GM12875 (cell line): ENCODE measurements around the gene TEX264.

Experiments
- H3K4me3 ChIP-seq: one replicate; pipeline ENCODE4 v1.5.1; 2011; ENCODE audit warnings: low read depth, low read length, control low read depth
- TF ChIP-seq, protein P1 (sequence below): IDR thresholded peaks from 2 replicates; pipeline ENCODE4 v1.5.1; 2011; ENCODE audit warnings: low read depth, mild to moderate bottlenecking, control low read depth, inconsistent platforms, low read length, moderate library complexity, borderline replicate concordance; ENCODE audit not compliant: insufficient read depth

The TEX264 gene

DNA sequence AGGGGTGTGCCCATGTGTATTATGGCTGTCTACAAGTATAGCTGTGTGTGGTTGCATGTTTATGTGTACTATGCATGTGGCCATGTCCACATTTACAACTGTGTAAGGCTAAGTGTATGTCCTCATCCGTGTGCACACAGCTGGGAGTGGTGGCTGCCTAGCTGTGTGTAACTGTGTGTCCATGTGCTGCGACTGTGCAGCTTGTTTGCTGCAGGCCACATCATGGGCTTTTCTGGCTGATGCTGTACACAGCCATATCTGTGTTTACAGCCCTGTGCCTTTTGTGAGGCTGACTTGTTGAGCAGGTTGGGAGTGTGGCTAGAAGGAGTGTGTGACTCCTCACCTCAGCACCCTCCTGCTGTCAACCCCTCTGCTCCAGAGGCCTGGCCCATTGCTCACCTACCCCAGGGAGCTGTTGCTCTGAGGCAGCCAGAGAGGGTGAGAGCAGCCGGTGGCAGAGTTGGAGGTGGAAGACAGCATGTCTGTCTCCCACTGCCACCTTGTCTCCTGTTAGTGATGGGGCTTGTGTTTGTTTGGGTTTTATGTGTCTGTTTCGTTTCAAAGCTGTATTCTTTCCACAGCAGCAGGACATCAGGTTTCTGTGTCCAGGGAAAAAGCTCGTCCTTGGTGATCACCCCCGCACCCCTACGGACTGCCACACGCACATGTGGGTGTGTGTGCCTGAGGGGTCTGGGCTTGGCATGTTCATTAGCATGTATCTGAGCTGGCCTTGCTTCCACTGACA is 34.4 kb downstream of the TEX264 start:
- TF ChIP-seq, protein P1, sequence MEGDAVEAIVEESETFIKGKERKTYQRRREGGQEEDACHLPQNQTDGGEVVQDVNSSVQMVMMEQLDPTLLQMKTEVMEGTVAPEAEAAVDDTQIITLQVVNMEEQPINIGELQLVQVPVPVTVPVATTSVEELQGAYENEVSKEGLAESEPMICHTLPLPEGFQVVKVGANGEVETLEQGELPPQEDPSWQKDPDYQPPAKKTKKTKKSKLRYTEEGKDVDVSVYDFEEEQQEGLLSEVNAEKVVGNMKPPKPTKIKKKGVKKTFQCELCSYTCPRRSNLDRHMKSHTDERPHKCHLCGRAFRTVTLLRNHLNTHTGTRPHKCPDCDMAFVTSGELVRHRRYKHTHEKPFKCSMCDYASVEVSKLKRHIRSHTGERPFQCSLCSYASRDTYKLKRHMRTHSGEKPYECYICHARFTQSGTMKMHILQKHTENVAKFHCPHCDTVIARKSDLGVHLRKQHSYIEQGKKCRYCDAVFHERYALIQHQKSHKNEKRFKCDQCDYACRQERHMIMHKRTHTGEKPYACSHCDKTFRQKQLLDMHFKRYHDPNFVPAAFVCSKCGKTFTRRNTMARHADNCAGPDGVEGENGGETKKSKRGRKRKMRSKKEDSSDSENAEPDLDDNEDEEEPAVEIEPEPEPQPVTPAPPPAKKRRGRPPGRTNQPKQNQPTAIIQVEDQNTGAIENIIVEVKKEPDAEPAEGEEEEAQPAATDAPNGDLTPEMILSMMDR, result no peak

DNA sequence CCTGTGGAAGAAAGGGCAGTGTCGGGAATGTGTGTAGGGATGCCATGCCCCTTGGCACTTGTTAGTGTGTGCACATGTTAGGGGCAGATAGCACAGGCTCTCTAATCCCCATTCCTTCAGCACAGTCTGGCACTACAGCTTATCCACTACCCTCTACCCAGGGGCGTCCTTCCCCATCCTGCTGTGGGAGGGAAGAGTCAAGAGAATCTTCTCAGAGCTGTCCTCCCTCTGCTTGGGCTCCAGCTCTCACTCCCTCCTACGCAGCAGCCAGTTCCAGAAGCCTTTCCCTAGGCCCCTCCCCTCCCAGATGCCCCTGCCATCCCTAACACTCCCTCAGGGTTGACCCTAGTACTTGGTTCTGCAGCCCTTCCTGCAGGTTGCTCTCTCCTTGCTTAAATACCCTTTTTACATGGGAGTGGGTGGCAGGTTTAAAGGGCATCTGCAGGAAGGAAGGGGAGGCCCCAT is 35.0 kb downstream of the TEX264 start:
- TF ChIP-seq, protein P1, result no peak
- H3K4me3 ChIP-seq, result no peak overlapping the region

More for the DNA sequence above, 34.4 kb downstream of the TEX264 start:
- H3K4me3 ChIP-seq, result no peak overlapping the region

DNA sequence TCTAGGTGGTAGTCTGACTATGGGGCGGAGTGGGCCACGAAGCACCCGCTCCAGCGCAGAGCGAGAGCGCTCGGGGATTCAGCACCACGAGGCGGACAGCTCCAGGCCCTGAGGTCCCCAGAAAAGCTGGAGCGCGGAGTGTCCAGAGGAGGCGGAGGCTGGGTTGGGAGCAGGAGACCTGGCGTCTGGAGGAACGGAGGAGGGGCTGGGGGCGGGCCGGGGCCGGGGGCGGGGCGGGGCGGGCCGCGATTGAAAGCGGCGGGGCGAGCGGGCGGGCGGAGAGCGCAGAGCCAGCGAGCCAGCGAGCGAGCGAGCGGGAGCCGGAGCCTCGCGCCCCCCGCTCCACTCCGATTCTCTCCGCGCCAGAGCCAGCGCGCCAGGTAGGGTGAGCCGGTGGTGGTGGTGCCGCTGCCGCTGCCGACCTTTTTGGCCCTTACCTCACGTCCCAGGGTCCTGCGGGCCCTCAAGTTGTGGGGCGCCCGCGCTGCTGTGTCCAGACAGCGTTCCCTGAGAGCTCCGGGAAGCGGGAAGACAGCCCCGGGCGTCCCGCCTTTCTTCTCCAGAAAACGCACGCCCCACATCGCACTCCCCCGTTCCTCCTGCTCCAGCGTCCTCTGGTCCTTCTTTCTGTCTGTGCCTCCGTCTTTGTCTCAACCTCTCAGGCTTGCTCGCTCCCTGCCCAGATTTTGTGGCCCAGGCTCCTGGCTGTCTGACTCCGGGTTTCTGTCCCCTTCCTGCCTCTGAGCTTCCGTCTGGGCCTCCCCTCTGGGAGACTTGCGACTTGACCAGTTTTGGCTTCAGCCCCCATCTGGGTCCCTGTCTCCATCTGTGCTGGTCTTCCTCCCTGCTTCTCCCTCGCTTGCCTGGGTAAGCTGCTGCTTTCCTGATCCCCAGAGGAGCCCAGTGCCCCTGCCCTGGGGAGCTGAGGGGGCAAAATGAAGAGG is 36.0 kb downstream of the TEX264 start, which contains the start of gene GRM2:
Gene GRM2, plus strand, starts transcription at position 281 of the 944 bp plus-strand sequence. CDS start 1,916 bp downstream, outside the sequence.
- TF ChIP-seq, protein P1, result no peak

DNA sequence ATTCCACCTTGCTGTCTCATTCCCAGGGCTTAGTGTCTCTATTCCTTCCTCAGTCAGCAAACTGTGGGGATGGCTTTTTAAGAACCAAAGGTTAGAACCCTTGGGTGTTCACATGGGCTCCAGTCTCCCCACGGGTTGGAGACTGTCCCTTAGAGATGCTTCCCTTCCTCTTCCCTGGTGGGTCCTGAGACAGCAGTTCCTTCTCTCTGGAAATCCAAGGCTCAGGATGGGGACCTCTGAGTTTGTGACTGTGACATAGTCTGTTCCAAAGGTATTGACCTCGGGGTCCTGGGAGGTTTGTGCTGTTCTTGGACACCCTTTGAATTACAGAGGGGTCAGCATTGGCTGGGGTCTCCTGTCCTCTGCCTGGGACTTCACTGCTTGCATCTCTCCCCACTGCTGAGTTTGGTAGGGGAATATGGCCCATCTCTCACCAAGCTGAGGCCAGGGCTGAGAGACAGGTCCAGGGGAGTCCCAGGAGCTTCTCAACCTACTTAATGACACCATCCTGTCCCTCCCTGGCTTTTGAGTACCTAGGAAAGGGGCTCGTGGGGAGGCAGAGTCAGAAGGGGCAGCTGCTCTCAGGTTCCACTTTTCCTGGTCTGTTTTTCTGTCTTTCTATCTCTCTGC is 37.3 kb downstream of the TEX264 start:
- TF ChIP-seq, protein P1, result no peak
- H3K4me3 ChIP-seq, result no peak overlapping the region

More for the DNA sequence above, 36.0 kb downstream of the TEX264 start, which contains the start of gene GRM2:
- no peak within 1 kb of the TSS for H3K4me3 ChIP-seq

DNA sequence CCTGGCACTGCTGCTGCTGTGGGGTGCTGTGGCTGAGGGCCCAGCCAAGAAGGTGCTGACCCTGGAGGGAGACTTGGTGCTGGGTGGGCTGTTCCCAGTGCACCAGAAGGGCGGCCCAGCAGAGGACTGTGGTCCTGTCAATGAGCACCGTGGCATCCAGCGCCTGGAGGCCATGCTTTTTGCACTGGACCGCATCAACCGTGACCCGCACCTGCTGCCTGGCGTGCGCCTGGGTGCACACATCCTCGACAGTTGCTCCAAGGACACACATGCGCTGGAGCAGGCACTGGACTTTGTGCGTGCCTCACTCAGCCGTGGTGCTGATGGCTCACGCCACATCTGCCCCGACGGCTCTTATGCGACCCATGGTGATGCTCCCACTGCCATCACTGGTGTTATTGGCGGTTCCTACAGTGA is 38.0 kb downstream of the TEX264 start:
- no peak overlapping the region for H3K4me3 ChIP-seq
- TF ChIP-seq, protein P1, result no peak

DNA sequence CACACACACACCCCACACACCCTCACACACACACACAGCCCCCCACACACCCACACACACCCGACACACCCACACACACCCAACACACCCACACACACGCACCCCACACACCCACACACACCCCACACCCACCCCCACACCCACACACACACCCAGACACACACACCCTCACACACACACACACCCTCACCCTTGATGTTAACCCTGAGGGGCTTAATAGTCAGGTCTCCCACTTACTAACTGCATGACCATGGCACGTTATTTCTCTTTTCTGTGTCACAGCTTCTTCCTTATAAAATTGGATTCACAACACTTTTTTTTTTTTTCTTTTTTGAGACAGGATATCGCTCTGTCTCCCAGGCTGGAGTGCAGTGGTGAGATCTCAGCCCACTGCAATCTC is 38.6 kb downstream of the TEX264 start:
- H3K4me3 ChIP-seq, result no peak overlapping the region
- TF ChIP-seq, protein P1, result no peak
